Ovary (tissue), 3 donors: ENCODE data around the gene CELF2.

Experiments used
- POLR2A ChIP-seq: fragments of 450-650 bp; IDR thresholded peaks from one replicate; pipeline ENCODE4 v1.6.1; 2017; ENCODE audit warnings: antibody characterized with exemption, mild to moderate bottlenecking, moderate library complexity
- TF ChIP-seq, protein P1 (sequence below), 3 donors: fragments of 450-650 bp in 2 of 3; fragments of 200-600 bp in 1 of 3; IDR thresholded peaks; one replicate each; pipeline versions ENCODE4 v1.5.1 to v1.8.0; 2016 to 2022; ENCODE audit warnings: antibody characterized with exemption in 3 of 3, mild to moderate bottlenecking in 1 of 3
- donor health status: DM: no; HTN: no; CAD: no.

GRCh38 chr10:11318826-11319598 is 301.3 kb downstream of the CELF2 start:
- no peak for TF ChIP-seq POLR2A
- TF ChIP-seq, protein P1, sequence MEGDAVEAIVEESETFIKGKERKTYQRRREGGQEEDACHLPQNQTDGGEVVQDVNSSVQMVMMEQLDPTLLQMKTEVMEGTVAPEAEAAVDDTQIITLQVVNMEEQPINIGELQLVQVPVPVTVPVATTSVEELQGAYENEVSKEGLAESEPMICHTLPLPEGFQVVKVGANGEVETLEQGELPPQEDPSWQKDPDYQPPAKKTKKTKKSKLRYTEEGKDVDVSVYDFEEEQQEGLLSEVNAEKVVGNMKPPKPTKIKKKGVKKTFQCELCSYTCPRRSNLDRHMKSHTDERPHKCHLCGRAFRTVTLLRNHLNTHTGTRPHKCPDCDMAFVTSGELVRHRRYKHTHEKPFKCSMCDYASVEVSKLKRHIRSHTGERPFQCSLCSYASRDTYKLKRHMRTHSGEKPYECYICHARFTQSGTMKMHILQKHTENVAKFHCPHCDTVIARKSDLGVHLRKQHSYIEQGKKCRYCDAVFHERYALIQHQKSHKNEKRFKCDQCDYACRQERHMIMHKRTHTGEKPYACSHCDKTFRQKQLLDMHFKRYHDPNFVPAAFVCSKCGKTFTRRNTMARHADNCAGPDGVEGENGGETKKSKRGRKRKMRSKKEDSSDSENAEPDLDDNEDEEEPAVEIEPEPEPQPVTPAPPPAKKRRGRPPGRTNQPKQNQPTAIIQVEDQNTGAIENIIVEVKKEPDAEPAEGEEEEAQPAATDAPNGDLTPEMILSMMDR (IDR thresholded peaks at IDR 0.05), result no peak
